ENCODE data around the gene CBLN2.

The CBLN2 gene

DNA sequence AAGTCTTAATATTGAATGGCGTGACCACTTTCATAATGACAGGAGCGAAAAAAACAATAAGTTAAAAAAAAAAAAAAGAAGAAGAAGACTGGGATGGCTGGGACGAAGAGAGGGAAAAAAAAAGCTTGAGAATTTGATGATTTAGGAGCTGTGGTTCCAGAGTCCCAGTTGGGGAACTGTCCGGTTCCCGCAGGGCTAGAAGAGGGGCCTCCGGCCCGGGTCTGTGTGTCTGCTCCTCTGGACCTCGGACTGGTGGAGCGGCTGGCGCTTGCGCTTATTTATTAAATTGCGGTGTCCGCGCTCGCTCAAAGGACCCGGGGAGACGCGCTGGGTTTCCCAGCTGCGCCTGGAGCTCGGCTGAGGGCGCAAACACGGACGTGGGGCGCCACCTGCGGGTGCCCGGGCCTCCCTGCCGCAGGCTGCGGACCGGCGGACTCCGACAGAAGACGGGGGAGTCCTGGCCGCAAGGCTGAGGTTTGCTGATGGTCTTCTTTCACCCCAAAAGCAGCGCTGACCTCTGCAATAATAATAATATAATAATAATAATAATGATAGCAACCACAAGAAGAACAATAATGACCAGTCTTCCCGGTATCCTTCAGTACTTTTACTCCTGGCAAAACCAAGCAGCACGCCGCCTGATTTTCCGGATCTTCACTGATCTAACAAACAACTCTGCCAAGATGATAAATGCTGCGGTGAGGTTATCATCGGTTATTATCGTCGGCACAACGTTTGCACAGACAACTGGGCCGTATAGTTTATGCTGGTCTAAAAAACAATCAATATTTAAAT is at the start of gene CBLN2:
Gene CBLN2 (minus strand): TSS at position 251 of the 795 bp plus-strand sequence. CDS start 2,182 bp downstream, outside the sequence.
- peak; percentile 1 for DNase-seq (ENCODE audit: low read depth)

DNA sequence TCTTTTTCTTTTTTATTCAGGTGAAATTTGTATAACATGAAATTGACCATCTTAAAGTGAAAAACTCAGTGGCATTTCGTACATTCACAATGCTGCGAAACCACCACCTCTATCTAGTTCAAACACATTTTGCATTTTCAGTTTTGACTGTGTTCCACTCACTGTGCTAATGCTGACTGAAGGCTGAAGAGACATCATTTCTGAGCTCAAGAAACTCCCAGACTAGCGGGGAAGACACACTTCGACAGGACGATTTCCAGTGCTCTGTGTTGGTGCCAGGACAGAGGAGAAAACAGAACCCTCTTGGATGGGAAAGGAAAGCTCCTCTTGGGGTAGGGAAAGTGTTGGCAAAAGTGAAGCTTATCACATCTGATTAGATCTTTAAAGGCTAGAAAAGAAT is 44.2 kb upstream of the CBLN2 start:
- no peak for DNase-seq (ENCODE audit: low read depth)

DNA sequence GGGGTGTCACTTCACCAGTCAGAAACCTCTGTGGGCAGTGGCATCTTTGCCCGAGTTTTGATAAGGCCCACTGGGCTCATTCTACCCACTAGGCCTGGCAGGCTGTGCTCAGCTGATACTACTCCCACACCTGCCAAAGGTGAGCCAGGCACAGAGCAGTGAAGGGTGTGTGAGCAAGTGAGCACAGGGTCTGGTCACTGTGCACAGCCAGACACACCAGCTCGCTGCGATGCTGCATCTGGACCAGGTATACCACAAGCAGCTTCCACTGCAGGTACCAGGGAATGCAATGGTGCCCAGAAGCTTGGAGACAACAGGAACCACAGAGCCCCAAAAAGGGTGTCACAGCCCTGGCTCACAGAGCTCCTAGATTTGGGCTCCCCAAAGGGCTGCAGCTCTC is 40.6 kb upstream of the CBLN2 start:
- no peak for DNase-seq (ENCODE audit: low read depth)

DNA sequence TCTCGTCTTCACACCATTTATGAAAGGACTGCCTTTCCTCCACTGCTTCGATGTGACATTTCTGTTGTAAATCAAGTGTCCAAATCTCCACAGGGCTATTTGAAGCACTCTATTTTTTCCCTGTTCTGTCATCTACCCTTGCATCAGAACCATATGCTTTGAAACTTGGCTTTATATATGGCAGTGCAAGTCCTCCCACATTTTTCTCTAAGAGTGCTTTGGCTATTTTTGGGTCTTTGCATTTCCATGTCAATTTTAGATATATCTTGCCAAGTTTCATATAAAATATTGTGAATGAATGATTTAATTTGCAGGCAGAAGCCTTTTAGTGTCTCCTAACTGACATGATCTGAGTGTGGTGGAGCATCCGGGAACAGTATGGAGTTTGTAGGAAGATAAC is 37.8 kb upstream of the CBLN2 start:
- no peak for DNase-seq (ENCODE audit: low read depth)

DNA sequence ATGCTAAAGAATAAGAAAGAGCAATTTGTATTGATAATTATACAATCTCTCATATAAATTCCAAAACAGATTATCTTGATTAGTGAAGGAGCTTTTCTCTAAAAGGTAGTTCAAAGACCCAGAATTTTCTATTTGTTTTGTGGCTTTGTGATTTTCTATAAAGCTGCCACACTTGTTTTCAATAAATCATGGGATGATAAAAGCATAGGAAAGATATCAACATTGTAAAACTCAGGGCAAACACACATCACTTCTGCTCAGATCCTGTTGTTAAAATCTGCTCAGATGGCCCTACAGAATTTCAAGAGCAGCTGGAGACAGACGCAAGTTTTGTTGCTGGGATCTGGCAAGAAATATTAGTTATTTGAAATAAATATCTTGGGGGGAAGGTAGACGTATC is 28.8 kb upstream of the CBLN2 start:
- DNase-seq (ENCODE audit: low read depth) = no peak

DNA sequence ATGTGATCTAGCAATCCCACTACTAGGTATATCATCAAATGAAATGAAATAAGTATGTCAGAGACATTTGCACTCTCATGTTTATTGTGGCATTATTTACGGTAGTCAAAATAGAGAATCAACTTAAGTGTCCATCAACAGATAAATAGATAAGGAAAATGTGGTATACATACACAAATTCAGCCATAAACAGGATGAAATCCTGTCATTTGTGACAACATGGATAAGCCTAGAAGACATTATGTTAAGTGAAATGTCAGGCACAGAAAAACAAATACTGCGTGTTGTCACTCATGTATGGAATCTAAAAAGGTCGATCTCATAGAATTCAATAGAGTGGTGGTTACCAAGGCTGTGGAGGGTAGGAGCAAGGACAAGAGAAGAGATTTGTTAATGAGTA is 22.1 kb upstream of the CBLN2 start:
- DNase-seq (ENCODE audit: low read depth) = no peak

DNA sequence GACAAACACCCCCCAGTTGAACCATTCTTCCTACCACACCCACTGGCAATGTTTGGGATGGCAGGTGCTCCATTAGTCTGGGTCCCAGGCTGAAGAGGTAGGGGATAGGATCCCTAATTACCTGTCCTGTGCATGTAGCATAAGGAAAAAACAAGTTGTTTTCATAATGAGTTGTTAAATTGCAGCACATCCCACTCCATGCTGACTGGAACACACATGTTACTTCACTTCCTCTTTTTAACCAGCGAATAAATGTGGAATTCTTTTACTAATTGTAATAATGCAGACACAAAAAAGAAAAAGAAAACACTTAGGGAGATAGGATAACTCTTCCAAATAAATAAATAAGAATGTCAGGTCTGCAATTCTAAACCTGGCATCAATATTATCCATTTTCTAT is 11.8 kb upstream of the CBLN2 start:
- no peak for DNase-seq (ENCODE audit: low read depth)

DNA sequence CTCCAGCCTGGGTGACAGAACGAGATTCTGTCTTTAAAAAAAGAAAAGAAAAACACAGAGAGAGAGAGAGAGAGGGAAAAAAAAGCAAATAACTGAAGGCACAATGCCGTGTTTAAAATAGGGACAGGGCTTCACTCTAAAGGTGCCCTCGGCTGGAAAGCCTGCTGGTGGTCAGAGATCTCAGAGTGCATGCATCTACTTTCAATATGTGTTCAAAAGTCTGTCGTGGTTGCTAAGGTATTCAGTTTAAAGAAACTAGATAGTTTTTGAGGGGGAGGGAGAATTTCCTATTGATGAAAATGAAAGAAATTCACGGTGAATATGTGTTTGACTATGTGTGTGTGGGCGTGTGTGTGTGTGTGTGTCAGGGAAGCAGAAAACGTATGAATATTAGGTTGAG is 11.0 kb upstream of the CBLN2 start:
- no peak for DNase-seq (ENCODE audit: low read depth)

DNA sequence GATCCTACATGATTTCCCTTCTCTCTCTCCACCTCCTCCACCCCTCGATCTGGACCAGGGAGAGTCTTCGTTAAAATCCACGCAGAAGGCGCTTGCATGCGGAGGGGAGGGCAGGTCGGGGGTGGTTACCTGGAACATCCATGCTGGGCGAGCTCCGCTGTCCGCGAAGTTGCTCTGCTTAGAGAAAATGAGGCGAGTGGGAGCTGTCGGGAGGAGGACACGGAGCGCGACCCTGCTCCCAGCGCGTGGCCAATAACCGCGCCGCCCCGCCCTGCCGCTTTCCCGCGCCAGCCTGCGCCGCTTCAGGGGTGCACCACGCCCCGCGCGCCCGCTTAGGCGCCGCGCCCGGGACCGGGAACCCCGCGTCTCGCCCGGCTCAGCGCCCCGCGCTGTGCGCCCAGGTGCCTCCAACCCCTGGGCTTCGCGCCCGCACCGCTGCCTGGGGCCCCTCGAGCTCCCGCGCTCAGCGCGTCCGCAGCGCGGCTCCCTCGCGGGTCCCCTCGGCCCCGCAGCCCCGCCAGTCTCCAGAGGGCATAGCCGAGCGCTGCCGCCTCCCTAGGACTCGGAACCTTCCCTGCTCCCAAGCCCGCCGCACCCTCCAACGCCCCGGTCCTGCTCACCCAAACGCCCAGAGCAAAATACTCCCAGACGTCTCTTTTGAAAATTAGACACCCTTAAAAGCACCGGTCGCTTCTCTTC is 636 bp downstream of the CBLN2 start:
- DNase-seq (ENCODE audit: low read depth) = no peak

DNA sequence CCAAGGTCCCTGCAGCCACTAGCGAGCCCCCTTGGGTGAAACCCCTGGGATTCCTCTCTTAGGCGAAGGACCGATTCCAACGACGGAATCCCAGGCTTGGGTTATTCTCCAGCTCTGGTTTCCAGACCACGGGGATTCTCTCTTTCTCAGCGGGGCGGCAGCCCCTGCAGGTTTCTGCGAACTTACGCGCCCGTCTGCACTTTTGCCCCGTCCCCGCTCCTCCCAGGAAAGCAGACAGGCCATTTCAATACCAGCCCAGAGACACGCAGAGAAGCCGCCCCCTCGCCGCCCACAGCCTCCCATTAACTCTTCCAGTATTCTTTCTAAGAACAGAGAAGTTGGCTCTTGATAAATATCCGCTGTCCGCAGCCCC is 1.2 kb downstream of the CBLN2 start:
- DNase-seq (ENCODE audit: low read depth) = no peak

DNA sequence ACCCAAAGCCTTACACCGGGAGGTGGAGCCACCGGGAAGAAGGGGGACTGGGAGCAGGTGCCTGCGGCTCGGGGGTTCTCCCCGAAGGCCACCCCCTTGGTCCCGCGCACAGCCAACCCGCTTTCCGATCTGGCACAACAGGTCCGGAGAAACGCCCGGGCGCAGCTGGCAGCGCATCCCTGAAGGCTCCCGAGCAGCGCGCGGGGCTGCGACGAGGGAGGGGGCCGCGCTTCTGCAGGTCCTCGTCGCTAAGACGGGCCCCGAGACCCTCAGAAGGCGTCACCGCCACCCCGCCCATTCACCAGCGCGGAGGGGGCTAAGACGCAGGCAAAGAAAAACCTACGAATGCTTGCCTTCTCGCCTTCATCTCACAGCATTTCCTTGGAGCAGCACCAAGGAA is 1.8 kb downstream of the CBLN2 start:
- no peak for DNase-seq (ENCODE audit: low read depth)

DNA sequence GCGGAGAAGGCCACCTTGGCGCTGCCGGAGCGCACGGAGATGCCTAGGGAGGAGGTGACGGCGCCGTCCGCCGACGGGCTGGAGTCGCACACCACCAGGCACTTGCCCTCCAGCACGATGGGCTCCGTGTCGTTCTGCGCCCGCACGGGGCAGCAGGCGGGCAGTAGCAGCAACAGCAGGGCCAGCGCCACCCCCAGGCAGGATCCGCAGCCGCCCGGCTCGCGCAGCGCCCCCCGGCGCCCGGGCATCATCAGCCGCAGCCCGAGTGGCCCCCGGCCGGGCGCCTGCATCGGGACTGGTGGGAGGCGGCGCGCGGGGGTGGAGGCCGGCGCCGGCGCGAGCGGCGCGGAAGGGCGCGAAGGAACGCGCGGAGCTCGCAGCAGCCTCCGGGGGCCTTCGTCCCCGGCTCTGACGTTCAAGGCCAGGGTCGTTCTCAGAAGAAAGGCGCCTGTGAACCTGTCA is 2.2 kb downstream of the CBLN2 start:
- DNase-seq (ENCODE audit: low read depth) = no peak

DNA sequence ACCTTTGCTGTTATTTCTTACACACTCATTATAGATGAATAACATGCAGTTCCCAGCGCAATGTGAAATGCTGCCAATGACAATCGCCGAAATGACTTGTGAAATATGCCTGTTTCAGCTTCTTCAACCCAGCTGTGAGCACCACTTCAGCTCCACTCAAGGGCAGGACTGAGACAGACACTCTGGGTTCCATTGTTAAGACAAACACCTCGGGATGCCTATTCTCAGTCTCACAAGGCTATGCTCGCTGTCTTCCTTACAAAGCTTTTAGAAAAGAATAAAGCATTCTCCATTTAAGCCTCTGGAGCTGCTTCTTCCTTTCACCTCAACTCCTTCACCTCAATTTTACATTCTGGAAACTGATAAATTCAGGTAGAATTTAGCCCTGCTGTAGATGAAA is 4.2 kb downstream of the CBLN2 start:
- DNase-seq (ENCODE audit: low read depth) = no peak

DNA sequence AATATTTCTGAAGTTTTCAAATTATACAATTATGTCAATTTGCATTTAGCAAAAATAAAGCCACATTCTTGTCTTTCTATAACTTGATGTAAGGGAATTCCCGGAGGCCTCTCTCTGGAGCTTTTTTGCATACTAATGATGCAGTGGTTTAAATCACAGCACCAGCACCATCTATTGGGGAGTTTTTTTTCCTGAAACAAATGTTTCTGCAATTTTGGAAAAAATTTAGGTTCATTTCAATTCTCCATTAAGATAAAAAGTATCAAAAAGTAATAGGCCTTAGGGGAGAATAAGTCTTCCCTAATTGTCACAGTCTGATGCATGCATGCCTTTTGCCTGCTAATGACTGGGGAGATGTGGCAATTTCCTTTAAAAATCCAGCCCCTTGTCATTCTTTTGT is 13.5 kb downstream of the CBLN2 start:
- DNase-seq (ENCODE audit: low read depth) = no peak

DNA sequence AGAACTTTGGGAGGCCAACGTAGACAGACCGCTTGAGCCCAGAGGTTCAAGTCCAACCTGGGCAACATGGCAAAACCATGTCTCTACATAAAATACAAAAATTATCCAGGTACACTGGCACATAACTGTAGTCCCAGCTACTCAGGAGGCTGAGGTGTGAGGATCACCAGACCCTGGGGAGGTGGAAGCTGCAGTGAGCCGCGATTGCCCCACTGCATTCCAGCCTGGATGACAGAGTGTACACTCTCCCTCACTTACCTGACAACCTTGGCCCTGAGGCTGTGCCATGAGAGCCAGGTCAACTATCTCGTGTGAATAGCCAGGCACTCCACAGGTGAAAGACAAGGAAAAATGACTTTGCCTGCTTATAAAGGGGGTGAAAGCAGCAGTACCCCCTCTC is 39.3 kb downstream of the CBLN2 start:
- DNase-seq (ENCODE audit: low read depth) = no peak

DNA sequence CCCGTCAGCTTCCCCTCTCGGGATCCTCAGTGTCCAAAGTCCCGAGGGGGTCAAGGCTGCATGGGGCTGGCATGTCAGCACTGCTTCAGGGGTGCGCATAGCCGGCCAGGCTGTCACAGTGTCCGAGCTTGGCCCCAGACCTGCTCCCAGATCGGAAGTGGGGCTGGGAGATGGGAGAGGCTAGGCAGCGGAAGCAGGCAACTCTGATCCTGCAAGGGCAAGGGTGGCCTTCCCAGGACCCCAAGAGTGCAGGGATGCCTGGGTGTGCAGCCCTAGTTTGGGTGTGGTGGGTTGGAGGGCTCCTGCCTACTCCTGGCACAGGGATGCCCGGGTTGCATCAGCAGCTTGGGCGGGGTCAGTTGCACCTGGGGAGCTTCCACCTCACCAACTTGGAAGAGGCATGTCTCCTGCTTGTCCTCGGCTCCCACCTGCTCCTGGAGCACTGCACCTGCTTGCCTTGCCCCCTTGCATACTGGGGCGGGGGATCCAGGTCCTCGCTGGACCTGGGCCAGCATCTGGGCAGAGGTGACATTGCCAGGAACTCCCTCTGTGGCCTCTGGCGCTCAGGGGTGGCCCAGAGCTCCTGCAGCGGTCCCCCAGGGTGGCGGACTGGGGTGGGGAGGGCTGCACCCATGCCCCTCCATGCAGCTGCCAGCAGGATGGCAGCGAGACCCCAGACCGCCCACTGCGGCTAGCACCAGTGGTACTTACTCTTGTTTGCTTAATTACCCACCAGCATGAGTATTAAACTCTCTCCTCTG is 41.3 kb downstream of the CBLN2 start:
- DNase-seq (ENCODE audit: low read depth) = no peak

DNA sequence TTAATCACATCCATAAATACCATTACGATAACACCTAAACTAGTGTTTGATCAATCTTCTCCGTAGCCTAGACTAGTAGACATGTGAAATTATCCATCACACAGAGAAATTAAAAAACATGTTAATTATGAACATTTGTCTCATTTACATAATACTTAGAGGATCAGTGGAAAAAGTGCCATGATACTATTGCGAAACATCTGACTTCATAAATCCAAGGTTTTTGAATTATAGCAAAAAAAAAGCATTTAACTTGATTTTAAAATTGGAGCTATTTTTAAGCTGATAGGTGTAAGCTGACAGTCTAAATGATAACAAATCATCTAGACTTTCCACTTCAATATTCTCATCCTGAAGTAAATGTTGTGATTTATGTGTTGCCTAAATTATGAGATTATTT is 51.6 kb downstream of the CBLN2 start:
- DNase-seq (ENCODE audit: low read depth) = no peak
